Subcutaneous preadipocyte (primary cell): ENCODE results near the gene JADE1. TPM values are rescaled to one million over a fixed set of nuclear protein-coding genes. Genes with fewer than 3 reads are reported as not detected.

Source experiments
- total RNA-seq: library from RNA; depleted of rRNA; stranded (reverse); fragments of >200 nt; gene quantifications from 2 replicates; pipeline ENCODE4 v1.2.3, GENCODE V29; 2012

The JADE1 gene
- 20.9 and 27.0 TPM in 2 replicates for total RNA-seq

GRCh38 chr4:128809477-128810330 is at the start of gene JADE1:
JADE1 (plus strand) TSS chr4:128809700; CDS start chr4:128831759, 22,059 bp downstream.

